A673 (cell line): ENCODE data around the gene PAQR7.

Source experiments
- EZH2 ChIP-seq: fragments of 200-600 bp; sonication (generic); IDR thresholded peaks from 2 replicates; pipeline ENCODE4 v1.6.1; 2017; ENCODE audit warnings: borderline replicate concordance, low read depth, mild to moderate bottlenecking, mixed read lengths, antibody characterized with exemption, low read length; ENCODE audit not compliant: poor library complexity, severe bottlenecking
- TF ChIP-seq, protein P1 (sequence below): fragments of 300-800, 200-600 bp; sonication (generic); conservative IDR thresholded peaks from 2 replicates; pipeline ENCODE4 v1.5.1; 2017; ENCODE audit warnings: low read depth, mild to moderate bottlenecking, antibody characterized with exemption, low read length, moderate library complexity, mixed read lengths

DNA sequence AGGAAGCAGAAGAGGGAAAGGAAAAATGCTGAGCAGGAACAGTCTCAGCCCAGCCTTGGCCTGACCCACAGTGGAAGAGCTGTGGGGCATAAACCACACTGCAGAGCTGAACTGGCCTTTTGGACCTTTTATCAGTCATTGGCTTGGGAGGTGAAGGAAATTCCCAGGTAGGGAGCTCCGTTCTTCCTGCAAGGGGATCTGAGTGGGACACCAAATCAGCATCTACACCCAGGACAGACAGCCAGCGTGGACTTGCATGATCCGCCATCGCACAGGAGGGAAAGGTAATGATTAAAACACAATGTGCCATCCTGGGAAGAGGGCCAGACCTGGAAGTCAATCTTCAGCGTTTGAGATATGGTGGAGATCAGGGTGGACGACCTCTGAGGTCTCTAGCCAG is 56.9 kb downstream of the PAQR7 start:
- TF ChIP-seq, protein P1, sequence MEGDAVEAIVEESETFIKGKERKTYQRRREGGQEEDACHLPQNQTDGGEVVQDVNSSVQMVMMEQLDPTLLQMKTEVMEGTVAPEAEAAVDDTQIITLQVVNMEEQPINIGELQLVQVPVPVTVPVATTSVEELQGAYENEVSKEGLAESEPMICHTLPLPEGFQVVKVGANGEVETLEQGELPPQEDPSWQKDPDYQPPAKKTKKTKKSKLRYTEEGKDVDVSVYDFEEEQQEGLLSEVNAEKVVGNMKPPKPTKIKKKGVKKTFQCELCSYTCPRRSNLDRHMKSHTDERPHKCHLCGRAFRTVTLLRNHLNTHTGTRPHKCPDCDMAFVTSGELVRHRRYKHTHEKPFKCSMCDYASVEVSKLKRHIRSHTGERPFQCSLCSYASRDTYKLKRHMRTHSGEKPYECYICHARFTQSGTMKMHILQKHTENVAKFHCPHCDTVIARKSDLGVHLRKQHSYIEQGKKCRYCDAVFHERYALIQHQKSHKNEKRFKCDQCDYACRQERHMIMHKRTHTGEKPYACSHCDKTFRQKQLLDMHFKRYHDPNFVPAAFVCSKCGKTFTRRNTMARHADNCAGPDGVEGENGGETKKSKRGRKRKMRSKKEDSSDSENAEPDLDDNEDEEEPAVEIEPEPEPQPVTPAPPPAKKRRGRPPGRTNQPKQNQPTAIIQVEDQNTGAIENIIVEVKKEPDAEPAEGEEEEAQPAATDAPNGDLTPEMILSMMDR, result no peak
- TF ChIP-seq EZH2, result no peak
